ENCODE measurements around the gene ARHGEF19.

The ARHGEF19 gene

DNA sequence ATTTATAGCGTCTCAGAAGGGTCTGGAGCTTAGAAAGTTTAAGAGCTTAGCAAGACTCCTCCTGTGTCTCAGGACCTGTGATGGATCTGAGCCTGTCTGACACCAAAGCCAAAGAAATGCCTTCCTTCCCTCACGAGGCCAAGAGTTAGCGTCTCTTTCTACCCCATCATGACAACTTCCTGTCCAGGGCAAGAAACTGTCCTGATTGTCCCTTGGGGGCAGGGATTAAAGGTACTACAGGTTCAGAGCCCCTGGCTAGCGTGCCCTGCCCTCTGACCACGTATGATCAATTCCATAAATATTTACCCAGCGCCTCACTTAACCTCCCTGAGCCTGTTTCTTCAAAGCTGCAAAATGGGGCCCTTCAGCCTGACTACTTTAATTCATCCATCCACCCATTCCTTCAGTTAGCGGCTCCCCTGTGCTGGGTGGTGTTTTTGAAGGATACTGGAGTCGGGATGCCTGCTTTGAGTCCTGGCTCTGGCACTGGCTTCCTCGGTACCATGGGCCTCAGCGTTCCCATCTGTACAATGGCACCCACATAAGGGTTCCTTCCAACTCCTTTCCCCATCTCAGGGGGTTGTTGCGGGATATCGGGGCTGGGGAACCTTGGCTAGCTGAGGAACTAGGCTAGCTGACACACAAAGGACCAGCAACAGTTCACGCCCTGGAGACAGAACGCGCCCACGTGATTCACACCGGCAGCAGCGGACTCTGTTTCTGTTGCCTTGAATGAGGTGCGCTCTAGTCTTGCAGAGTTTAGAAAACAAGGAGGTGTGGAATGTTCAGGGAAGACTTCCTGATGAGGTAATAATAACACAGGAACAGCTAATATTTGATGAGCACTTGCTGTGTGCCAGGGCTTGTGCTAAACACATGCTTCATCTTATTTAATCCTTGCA is 33.6 kb downstream of the ARHGEF19 start:
- no peaks in the 10 kb centered on the region for H3K9me3 Mint-ChIP-seq
- no peaks in the 10 kb centered on the region for H3K4me1 Mint-ChIP-seq
- no peak overlapping the region for H3K4me3 Mint-ChIP-seq
- peaks cover 1% of the 10 kb centered on the region for H3K27me3 Mint-ChIP-seq
- H3K27ac Mint-ChIP-seq = no peak overlapping the region
- no peak for DNase-seq
- H3K36me3 Mint-ChIP-seq (ENCODE audit: low read depth) = no peaks in the 10 kb centered on the region
- no peak for ATAC-seq

- no peaks in the 10 kb centered on the region for H3K9me3 Mint-ChIP-seq
- H3K36me3 Mint-ChIP-seq (ENCODE audit: low read depth) = no peaks in the 10 kb centered on the region
- H3K4me3 Mint-ChIP-seq = no peak overlapping the region
- DNase-seq = no peak
- peaks cover 1% of the 10 kb centered on the region for H3K27me3 Mint-ChIP-seq
- ATAC-seq = no peak
- H3K4me1 Mint-ChIP-seq = no peaks in the 10 kb centered on the region
- H3K27ac Mint-ChIP-seq = no peak overlapping the region
These were observed 35.1 kb downstream of the ARHGEF19 start for GRCh38 chr1:16177306-16177705.

- no peaks in the 10 kb centered on the region for H3K9me3 Mint-ChIP-seq
These were observed 35.8 kb downstream of the ARHGEF19 start for GRCh38 chr1:16176653-16177052.

GRCh38 chr1:16175610-16176553 is 36.6 kb downstream of the ARHGEF19 start:
- Mint-ChIP-seq H3K4me1 (no peaks in the 10 kb centered on the region), H3K27me3 (peaks cover 1% of the 10 kb centered on the region), H3K36me3 (ENCODE audit: low read depth) (no peaks in the 10 kb centered on the region), H3K27ac (no peak overlapping the region), H3K4me3 (no peak overlapping the region), H3K9me3 (no peaks in the 10 kb centered on the region)
- ATAC-seq (no peak), DNase-seq (no peak)

More at GRCh38 chr1:16176653-16177052, 35.8 kb downstream of the ARHGEF19 start:
- H3K4me1 Mint-ChIP-seq = no peaks in the 10 kb centered on the region
- H3K36me3 Mint-ChIP-seq (ENCODE audit: low read depth) = no peaks in the 10 kb centered on the region
- H3K4me3 Mint-ChIP-seq = no peak overlapping the region
- H3K27me3 Mint-ChIP-seq = peaks cover 1% of the 10 kb centered on the region
- no peak overlapping the region for H3K27ac Mint-ChIP-seq
- ATAC-seq (no peak), DNase-seq (no peak)

- no peaks in the 10 kb centered on the region for H3K4me1 Mint-ChIP-seq
- H3K27me3 Mint-ChIP-seq = peaks cover 1% of the 10 kb centered on the region
- DNase-seq (no peak), ATAC-seq (no peak)
- H3K27ac Mint-ChIP-seq = no peak overlapping the region
- no peaks in the 10 kb centered on the region for H3K9me3 Mint-ChIP-seq
- H3K4me3 Mint-ChIP-seq = no peak overlapping the region
- H3K36me3 Mint-ChIP-seq (ENCODE audit: low read depth) = no peaks in the 10 kb centered on the region
These were observed 37.4 kb downstream of the ARHGEF19 start for GRCh38 chr1:16174886-16175598.

GRCh38 chr1:16174261-16174868 is 38.1 kb downstream of the ARHGEF19 start:
- no peaks in the 10 kb centered on the region for H3K9me3 Mint-ChIP-seq

DNA sequence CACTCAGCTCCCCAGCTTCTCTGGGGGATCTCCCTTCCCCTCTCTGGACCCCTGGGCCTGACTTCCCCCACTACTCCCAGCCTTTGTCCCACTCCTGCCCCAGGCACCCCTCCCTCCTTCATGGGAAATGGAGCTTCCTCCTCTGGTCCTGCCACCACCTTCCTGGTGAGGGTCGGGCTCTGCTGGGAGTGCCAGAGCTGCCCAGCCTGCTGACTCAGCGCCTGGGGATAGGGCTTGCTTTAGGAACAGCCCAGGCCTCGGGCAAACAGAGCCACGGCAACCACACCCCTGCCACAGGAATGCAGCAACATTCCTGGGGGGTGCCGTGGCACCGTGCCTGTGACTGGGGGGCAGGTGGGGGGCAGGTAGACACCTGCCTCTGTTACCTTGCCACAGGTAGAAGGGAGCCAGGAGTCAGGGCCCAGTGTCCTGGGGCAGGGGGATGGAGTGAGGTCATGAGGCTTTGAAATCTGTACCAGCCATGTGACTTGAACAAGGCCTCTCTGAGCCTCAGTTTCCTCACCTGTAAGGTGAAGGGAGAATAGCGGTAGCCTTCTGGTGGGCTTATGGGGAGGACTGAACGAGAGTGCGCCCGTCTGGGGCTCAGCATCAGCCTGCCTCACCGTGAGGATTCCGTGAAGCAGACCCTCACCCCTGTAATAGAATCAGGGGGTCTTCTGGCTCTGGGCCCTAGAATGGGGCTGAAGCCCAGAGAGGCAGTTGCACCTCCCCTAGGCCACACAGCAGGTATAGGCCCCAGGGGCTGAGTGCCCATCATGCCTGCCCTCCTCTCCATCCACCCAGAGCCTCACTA is 38.8 kb downstream of the ARHGEF19 start:
- Mint-ChIP-seq H3K27me3 (peaks cover 5% of the 10 kb centered on the region), H3K9me3 (no peaks in the 10 kb centered on the region), H3K4me3 (no peak overlapping the region), H3K4me1 (peaks cover 8% of the 10 kb centered on the region), H3K27ac (no peak overlapping the region), H3K36me3 (ENCODE audit: low read depth) (no peaks in the 10 kb centered on the region)
- ATAC-seq (no peak), DNase-seq (no peak)

More at GRCh38 chr1:16174261-16174868, 38.1 kb downstream of the ARHGEF19 start:
- DNase-seq = no peak
- Mint-ChIP-seq H3K4me1 (peaks cover under 1% of the 10 kb centered on the region), H3K27ac (no peak overlapping the region), H3K36me3 (ENCODE audit: low read depth) (no peaks in the 10 kb centered on the region), H3K27me3 (peaks cover 2% of the 10 kb centered on the region), H3K4me3 (no peak overlapping the region)
- no peak for ATAC-seq

- DNase-seq = no peak
- H3K9me3 Mint-ChIP-seq = no peaks in the 10 kb centered on the region
- H3K4me1 Mint-ChIP-seq = peaks cover 14% of the 10 kb centered on the region
- no peak for ATAC-seq
- H3K4me3 Mint-ChIP-seq = no peak overlapping the region
- H3K36me3 Mint-ChIP-seq (ENCODE audit: low read depth) = no peaks in the 10 kb centered on the region
- no peak overlapping the region for H3K27ac Mint-ChIP-seq
- peaks cover 5% of the 10 kb centered on the region for H3K27me3 Mint-ChIP-seq
These were observed 39.4 kb downstream of the ARHGEF19 start for GRCh38 chr1:16172964-16173446.

DNA sequence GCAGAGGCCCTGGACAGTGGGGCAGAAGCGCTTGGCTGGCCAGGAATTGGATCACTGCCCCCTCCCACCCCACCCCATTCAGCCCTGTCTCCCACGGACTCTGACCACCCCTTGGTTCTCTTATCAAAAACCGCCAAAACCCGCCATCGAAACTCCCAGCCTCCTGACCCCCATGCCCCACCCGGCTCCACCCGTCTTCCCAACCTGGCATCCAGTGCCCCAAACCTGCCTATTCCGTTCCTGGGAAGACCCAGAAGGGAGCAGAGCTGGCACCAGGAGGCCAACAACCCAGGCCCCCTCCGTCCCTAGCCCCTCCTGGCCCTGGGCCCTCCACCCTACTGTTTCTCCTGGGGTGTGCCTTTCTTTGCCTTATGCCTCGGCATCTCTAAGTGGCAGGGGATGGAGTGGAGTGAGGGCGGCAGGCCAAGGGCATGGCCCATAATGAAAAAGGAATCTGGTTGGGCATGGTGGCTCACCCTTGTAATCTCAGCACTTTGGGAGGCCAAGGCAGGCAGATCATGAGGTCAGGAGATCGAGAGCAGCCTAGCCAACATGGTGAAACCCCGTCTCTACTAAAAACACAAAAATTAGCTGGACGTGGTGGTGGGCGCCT is 40.1 kb downstream of the ARHGEF19 start:
- Mint-ChIP-seq H3K36me3 (ENCODE audit: low read depth) (no peaks in the 10 kb centered on the region), H3K4me1 (peaks cover 14% of the 10 kb centered on the region), H3K9me3 (no peaks in the 10 kb centered on the region), H3K4me3 (no peak overlapping the region), H3K27ac (no peak overlapping the region), H3K27me3 (peaks cover 4% of the 10 kb centered on the region)
- ATAC-seq (no peak), DNase-seq (no peak)

- Mint-ChIP-seq H3K27me3 (peaks cover 4% of the 10 kb centered on the region), H3K27ac (no peak overlapping the region), H3K36me3 (ENCODE audit: low read depth) (no peaks in the 10 kb centered on the region), H3K9me3 (no peaks in the 10 kb centered on the region), H3K4me1 (peaks cover 14% of the 10 kb centered on the region), H3K4me3 (no peak overlapping the region)
- no peak for DNase-seq
- no peak for ATAC-seq
These were observed 40.9 kb downstream of the ARHGEF19 start for GRCh38 chr1:16171314-16172151.

DNA sequence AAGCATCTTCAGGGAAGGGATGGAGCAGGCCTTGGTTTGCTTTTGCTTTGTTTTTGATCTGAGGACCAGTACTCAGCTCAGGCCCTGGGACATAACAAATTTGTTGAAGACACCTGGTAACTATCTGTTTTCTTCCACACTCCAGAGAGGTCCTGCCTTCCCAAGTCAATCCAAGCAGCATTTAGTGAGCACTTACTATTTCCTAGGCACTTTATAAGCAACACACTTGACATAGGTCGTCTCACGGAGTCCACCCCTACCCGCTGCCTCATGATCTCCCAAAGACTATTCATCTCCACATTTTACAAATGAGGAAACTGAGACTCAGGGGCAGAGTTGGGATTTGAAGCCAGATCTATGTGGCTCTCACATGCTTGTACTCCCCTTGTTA is 42.2 kb downstream of the ARHGEF19 start:
- peaks cover 4% of the 10 kb centered on the region for H3K27me3 Mint-ChIP-seq
- no peak for DNase-seq

DNA sequence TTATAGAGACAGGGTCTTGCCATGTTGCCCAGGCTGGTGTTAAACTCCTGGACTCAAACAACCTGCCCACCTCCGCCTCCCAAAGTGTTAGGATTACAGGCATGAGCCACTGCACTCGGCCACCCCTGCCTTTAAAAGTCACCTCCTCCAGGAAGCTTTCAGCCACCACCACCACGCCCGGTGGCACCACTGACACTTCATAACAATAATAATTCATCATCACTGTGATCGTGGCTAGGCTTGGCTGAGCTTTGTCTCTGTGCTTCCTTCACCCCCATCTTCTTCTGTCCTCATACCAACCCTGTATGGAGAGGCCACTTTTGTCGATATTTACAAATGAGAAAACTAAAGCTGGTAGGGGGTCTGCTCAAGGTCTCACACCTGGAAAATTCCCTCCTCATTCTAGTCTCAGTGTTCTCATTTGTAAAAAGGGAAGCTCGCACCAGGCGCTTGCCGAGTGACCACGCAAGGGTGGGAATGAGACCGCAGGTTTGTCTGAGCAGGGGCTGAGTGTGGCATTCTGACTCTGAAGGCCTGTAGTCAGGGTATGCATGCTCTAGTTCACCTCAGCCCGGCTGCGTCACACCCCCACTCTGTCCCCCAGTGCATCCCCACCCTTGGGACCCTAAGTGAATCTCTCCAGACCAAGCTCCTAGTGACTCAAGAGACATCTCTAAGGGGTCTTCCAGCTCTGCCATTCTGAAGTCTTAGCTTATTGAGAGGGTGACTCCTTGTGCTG is 43.7 kb downstream of the ARHGEF19 start:
- Mint-ChIP-seq H3K27ac (no peak overlapping the region), H3K4me1 (peaks cover 31% of the 10 kb centered on the region), H3K36me3 (ENCODE audit: low read depth) (no peaks in the 10 kb centered on the region), H3K4me3 (peak overlapping the region; percentile 54), H3K9me3 (no peaks in the 10 kb centered on the region), H3K27me3 (peaks cover 4% of the 10 kb centered on the region)
- DNase-seq (peak; percentile 28), ATAC-seq (peak; percentile 17)

More for the DNA sequence above, 42.2 kb downstream of the ARHGEF19 start:
- Mint-ChIP-seq H3K9me3 (no peaks in the 10 kb centered on the region), H3K36me3 (ENCODE audit: low read depth) (no peaks in the 10 kb centered on the region), H3K27ac (no peak overlapping the region), H3K4me1 (peaks cover 20% of the 10 kb centered on the region), H3K4me3 (no peak overlapping the region)
- ATAC-seq = no peak
